ELF-1 (cell line): Measurements from ENCODE around the gene NID2.

ENCODE experiments used
- DNase-seq: peaks from one replicate; pipeline ENCODE4 v3.0.0-alpha.2; 2016; ENCODE audit warnings: low read depth, low spot score

Gene NID2

GRCh38 chr14:52000019-52000582, 68.8 kb downstream of the NID2 start:
- no peak for DNase-seq

GRCh38 chr14:51999084-51999483, 69.8 kb downstream of the NID2 start:
- DNase-seq: no peak

- no peak for DNase-seq
Measured at GRCh38 chr14:51998348-51998747, 70.5 kb downstream of the NID2 start.

GRCh38 chr14:51996148-51996746, 72.6 kb downstream of the NID2 start:
- no peak for DNase-seq

- no peak for DNase-seq
Measured at GRCh38 chr14:51993285-51993920, 75.5 kb downstream of the NID2 start.

- DNase-seq: no peak
Measured at GRCh38 chr14:51990488-51990887, 78.4 kb downstream of the NID2 start.

GRCh38 chr14:51989293-51990234, 79.3 kb downstream of the NID2 start, which contains the start of gene RTRAF:
Gene RTRAF (plus strand): TSS chr14:51989546. CDS start chr14:51989640, 94 bp downstream.
- DNase-seq: peak; percentile 96

GRCh38 chr14:51988221-51988620, 80.6 kb downstream of the NID2 start:
- DNase-seq: no peak

GRCh38 chr14:51981218-51981854, 87.5 kb downstream of the NID2 start:
- no peak for DNase-seq

GRCh38 chr14:51979088-51979709, 89.7 kb downstream of the NID2 start:
- DNase-seq: peak; percentile 87

GRCh38 chr14:51978681-51979085, 90.2 kb downstream of the NID2 start:
- no peak for DNase-seq

GRCh38 chr14:51977075-51977474, 91.8 kb downstream of the NID2 start:
- no peak for DNase-seq

GRCh38 chr14:51972566-51972965, 96.3 kb downstream of the NID2 start:
- no peak for DNase-seq

GRCh38 chr14:51969852-51970540, 98.9 kb downstream of the NID2 start:
- no peak for DNase-seq

GRCh38 chr14:51967521-51967920, 101.3 kb downstream of the NID2 start:
- no peak for DNase-seq

GRCh38 chr14:51963286-51963685, 105.6 kb downstream of the NID2 start:
- DNase-seq: no peak

- no peak for DNase-seq
Measured at GRCh38 chr14:51962711-51963110, 106.1 kb downstream of the NID2 start.

GRCh38 chr14:51960866-51961265, 108.0 kb downstream of the NID2 start:
- DNase-seq: no peak

- DNase-seq: no peak
Measured at GRCh38 chr14:51959928-51960327, 108.9 kb downstream of the NID2 start.

GRCh38 chr14:51957950-51958349, 110.9 kb downstream of the NID2 start:
- DNase-seq: no peak
